Uterus (tissue), 2 donors: Measurements from ENCODE around the gene ZDHHC4.
"Not testable (repeated sequence)": the region's sequence is repeated elsewhere in the genome, so short reads cannot be mapped to it uniquely, and the experiment has no call there.

Experiments used
- CTCF ChIP-seq, 4 experiments: fragments of 200-600 bp in 2 of 4; fragments of 450-650 bp in 2 of 4; sonication (generic) in 2 of 4; IDR thresholded peaks; one replicate each; pipeline ENCODE4 v1.5.1; 2016 to 2019; ENCODE audit warnings: antibody characterized with exemption in 4 of 4, mild to moderate bottlenecking in 2 of 4, moderate library complexity in 1 of 4
- POLR2A ChIP-seq, 2 donors: fragments of 450-650 bp; IDR thresholded peaks; one replicate each; pipeline ENCODE4 v1.6.1; 2016; ENCODE audit warnings: antibody characterized with exemption in 2 of 2, mild to moderate bottlenecking in 1 of 2, moderate library complexity in 1 of 2

GRCh38 chr7:6576867-6577368, 336 bp upstream of the ZDHHC4 start:
- not testable (repeated sequence) for TF ChIP-seq CTCF, POLR2A (IDR thresholded peaks at IDR 0.05)
